NCI-H510A (cell line): Measurements from ENCODE around the gene MRPL27.

Experiments used
- DNase-seq: peaks from one replicate; lab custom pipeline; 2025; lab: John Stamatoyannopoulos, UW

The MRPL27 gene

DNA sequence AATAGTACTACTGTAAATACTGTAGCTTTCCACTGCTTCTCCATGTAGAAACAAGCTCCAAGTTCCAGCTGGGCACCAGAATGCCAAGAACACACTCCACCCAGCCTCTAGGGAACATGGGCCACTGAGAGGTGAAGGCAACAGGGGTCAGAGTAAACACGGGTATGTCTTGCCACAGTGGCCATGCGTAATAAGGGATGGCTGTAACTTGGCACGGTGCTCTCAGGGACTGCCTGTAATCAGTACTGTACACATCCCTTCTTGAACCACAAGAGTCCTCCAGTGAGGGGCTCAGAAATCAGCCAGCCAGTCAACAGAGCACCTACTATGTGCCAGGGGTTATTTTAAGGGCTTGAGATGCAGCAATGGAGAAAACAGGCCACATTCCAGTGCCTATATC lies 13.5 kb upstream of the MRPL27 start:
- DNase-seq, result no peak

DNA sequence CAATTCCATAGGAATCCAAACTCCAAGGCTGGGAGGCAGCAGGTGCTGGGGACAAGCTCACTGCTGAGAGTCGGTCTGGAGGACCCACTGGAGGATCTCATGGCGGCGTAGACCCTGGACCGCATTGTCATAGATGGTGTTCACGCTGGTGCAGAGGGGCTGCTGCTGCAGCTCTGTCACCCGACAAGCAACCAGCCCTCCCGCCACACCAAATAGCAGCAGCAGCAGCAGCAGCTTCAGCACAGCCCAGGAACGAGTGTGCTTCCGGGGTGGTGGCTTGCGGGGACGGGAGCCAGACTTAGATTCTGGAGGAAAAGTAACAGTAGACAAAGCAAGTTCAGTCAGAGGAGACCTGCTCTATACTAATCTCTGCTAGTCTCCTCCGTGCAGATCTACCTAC lies 9.9 kb upstream of the MRPL27 start:
- no peak for DNase-seq

DNA sequence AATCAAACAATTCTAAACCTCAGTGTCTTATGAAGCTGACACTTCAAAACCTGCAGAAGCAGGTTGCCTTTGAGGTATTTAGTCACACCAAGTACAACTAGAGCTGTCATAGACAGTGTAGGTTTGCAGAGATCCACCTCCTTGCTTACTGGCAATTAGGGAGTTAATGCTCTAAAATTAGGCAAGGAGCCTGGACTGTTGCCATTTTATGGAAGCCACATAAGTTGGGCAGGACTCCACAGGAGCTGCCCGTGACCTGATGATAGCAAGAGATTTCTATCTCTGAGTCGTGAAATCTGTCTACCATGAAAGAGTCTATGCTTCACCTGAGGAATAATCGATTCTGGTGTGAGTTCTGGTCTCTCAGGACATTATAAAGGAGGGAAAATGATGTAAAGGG lies 8.9 kb upstream of the MRPL27 start:
- no peak for DNase-seq

DNA sequence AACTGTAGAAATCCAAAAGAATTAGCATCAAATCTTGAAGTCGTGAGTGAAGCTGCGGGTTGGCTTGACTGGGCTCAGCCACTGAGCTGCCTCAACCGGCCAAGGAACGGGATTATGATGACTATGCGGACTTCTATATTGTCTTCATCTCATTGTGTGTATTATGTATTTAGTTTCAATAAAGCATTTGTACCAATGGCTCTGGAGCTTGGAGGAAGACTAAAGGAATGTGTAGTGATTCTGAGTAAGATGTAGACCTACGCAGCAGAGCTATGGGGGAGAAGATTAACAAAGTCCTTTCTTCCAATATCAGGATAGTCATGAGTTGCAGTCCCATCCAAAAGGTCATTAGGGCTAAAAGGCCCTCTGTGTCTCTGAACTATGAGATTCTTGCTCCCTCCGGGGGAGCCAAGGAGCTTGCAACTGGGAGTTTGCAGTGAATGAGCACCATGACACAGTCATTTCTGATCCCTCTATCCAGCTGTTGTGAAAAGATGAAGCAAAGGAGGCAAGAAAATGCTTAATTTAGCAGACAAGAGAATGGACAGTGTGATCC lies 8.4 kb upstream of the MRPL27 start:
- DNase-seq, result no peak

DNA sequence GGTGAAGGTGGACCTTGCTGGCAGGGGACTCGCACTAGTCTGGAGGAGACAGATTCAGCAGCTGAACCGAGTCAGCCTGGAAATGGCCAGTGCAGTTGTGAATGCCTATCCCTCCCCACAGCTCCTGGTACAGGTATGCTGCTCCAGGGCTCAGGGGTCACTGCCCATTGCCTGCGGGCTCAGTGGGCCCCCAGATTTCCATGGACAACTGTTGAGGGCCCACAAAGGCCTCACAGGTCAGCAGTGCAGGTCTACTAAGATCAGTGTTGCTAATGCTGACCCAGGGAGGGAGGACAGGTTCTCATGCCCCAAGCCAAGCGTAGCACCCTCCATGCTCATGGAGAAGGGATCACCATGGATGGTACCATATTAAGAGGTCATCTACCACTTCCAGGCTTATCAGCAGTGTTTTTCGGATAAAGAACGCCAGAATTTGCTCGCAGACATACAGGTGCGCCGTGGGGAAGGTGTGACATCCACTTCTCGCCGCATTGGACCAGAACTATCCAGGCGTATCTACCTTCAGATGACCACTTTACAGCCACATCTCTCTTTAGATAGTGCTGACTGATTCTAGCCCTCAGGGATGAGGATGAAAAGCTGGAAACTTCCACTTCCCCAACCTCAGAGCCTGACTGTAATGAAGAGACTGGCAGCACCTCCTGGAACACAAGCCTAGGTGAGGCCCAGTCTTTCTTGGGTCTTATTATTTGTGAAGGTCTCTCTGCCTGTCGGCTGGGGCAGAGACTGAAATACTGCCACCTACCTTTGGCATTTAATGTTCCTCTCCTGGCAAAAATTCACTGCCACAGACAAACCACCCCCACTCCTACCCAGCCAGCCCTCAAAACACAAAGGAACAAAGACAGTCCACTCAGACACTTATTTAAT lies 7.6 kb upstream of the MRPL27 start:
- no peak for DNase-seq

DNA sequence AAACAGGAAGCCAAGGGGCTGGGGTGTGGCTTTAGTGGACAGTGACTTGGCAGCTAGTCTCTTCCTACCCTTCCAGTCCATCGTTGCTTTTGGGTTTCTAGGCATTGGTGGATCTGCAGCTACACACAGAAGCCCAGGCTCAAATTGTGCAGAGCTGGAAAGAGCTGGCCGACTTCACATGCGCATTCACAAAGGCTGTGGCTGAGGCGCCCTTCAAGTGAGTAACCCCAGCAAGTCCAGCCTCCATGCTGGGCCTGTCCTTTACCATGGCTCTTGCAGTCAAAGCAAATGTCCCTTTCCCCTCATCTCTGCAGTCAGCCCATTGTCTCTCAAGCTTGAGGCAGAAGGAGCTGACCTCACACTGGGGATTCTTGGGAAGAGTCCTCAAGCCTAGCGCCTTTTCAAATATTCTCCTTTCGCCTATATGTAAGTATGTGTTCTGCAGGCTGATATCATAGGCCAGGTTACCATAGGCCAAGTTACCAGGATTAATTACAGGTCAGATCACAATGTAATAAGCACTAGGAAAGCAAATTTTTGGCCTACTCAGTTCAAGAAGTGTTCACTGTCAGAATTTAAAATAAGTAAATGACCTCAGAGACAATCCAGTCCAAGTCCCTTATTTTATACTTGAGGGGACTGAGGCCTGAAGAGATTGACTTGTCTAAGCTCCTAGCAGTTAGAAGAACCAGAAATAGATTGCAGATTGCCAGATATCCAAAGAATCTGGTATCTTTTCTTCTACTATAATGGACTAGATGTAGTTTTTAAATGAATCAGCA lies 6.6 kb upstream of the MRPL27 start:
- no peak for DNase-seq

DNA sequence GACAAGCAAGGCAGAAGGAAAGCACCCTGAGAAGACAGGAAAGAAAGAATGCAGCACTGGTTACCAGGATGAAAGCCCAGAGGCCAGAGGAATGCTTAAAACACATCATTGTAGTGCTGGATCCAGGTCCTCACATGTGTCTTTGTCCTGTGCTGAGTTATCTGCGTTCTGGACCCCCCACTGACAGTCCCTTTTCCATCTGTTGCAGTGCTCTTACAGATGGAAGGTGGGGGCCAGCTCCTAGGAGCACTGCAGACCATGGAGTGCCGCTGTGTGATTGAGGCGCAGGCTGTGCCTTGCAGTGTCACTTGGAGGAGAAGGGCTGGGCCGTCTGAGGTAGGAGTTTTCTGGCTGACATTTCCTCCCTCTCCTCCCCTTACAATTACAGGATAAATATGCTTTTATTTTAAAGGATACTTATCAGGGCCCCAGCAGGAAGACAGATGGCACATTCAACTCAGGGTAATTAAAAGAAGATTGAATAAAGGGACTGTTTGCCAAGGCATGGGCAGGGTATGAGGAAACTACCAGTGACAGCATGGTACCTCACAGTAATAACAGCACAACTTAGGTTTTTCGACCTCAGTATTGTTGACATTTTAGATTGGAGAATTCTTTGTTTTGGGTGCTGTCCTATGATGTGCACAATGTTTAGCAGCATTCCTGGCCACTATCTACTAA lies 3.0 kb upstream of the MRPL27 start:
- DNase-seq, result no peak

DNA sequence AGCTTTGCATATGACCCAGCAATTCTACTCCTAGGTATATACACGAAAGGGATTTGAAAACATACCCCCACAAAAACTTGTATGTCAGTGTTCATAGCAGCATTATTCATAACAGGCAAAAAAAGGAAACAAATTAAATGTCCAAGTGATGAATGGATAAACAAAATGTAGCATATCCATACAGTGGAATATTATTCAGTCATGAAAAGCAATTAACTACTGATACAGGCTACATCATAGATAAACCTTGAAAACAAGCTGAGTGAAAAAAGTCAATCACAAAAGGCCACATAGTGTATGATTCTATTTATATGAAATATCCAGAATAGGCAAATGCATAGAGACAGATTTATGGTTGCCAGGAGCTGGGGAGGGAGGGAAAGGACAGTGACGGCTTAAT lies 721 bp upstream of the MRPL27 start:
- DNase-seq, result no peak

DNA sequence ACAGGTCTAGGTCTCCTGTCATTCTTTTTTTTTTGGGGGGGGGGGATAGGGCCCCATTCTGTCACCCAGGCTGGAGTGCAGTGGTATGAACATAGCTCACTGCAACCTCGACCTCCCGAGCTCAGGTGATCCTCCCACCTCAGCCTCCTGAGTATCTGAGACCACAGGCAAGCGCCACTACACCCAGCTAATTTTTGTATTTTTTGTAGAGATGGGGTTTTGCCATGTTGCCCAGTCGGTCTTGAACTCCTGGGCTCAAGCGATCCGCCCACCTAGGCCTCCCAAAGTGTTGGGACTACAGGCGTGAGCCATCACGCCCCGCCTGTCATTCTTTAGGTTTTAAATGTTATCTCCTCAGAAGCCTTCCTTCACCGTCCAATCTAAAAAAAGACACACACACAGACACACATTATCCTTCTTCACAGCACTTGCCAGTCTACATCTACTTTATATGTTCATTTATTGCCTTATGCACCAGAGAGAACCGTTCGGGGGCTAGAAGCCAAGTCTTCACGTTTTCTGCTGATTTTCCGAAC lies 694 bp downstream of the MRPL27 start:
- no peak for DNase-seq

DNA sequence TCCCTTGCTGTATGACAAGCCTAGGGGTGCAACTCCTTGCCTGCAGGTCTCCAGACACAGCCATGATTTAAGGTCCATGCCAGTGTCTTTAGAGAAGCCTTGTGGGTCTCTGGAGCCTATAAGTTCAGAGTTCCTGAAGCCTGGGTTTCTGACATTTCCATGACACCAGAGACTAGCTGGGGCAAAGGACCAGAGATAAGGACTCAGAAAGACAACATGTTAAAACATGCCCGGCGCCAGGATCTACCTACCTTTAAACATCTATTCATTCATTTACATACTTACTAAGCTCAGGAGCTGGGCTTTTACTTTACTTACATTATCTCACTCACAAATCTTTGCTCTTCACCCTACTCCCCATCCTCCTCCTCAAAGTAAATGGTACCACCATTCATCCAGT lies 1.5 kb downstream of the MRPL27 start:
- no peak for DNase-seq

DNA sequence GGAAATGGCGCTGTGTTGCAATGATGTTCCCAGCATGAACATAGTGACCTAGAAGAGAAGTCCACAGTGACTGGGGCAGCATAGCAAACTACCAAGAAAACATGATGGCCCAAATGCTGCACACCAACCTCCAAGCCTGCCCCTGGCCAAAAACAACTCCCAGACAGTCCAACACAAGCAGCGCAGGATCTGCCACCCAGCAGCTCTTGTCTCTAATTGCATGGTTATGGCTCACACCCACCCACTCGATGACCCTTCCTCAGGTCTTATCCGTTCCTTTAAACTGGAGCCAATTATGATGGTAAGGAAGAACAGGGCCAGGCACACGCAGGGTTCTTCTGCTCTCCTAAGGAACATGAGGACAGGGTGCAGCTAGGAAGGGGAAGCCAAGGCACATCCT lies 2.9 kb downstream of the MRPL27 start:
- DNase-seq, result no peak

DNA sequence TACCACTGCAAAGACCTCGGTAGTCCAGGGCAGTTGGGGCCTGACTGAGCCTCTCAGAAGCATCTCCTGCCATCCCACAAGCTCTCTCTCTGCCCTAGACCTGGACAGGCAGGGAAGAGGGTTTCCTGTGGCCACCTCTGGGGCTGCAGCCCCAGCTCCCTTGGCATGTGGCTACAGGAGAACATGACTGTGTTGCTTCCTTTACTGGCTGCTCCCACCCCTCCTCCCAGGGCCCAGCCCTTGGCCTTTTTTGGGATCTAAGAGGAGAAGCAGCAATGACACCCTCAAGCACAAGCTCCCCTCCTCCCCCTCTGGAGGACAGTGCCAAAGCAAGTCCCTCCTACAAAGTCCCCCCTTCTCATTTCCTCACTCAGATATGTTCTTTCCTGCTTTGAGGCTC lies 5.6 kb downstream of the MRPL27 start:
- no peak for DNase-seq

DNA sequence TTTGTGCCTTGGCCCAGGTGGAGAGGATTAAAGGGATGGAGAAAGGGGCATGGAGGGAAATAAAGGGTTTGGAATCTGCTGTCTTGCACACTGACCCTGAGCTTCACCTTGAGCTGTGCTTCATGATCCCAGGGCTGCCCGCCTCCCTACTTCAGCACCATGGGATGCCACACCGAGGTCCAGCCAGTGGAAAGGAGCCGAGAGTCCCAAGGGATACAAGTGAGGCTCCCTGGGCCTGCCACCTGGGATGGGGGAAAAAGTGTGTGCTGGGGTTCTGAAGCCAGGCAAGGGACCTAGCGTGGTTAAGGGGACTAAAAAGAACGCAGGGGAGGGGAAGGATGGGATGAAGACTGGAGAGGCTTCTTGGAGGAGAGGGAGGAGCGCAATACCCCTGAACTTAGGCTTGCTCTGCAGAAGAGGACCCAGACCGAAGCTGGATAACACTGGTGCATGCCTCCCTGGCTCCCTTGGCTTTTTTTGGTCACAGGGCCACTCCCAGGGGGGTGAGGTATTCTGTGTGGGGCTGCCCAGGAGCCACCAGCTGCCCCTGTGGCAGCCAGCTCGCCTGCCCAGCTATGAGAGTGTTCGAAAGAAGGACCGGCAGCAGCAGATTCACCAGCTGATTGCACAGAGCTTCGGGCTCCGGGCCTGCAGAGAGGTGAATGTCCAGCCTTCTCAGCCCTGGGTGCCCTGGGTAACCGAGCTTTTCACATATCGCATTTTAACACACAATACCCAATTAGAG lies 7.2 kb downstream of the MRPL27 start:
- DNase-seq, result no peak

DNA sequence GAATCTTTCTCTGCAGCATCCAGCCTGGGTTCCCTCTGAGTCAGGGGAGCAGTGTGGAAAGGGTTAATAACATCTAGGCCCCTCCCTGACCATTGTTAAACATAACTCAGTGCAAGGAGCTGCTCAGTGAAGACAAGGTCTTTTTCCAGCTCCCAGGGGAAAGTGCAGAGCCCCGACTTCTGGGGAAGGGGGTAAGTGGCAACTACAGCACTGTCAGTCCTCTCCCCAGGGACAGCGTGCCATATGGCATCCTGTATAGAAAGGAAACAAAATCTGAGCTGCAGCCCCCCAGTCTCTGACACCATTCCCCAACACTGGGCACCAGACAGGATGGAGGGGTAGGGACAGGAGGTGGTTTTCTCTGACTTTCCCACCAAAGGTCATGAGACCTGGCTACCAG lies 7.8 kb downstream of the MRPL27 start:
- DNase-seq, result no peak

DNA sequence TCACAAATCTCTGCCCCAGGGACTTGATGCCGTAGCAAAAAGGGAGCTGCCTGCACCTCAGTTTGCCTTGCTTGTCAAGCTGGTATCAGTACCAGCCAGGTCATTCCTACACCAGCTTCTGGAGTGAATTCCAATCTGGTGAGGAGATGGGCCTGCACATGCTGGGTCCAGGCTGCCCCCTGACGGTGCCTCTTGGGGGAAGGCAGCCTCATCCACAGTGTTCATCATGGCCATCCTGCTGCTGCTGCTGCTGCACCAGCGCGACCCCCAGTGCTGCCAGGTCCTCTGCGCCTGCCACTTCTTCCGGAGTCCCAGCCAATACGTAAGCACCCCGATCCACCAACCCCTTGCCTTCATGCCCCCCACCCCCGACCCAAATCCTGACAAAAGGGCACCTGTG lies 8.3 kb downstream of the MRPL27 start:
- DNase-seq, result no peak

DNA sequence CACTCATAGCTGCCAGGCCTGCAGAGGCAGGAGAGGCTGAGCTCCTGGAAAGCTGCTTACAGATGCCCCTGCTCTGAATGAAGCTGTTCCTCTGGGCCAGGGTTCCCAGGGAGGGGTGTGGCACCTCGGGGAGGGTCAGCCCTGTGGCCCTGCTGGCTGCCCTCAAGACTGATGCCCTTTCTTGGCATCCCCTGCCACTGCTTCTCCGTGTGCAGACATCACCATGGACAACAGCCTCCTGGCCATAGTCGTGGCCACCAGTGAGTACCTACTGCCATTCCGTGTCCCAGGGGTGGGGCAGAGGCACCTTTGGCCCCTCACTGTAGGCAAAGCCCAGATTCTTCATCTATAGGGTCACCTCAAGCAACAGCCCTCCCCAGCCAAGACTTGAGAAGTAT lies 8.9 kb downstream of the MRPL27 start:
- no peak for DNase-seq

DNA sequence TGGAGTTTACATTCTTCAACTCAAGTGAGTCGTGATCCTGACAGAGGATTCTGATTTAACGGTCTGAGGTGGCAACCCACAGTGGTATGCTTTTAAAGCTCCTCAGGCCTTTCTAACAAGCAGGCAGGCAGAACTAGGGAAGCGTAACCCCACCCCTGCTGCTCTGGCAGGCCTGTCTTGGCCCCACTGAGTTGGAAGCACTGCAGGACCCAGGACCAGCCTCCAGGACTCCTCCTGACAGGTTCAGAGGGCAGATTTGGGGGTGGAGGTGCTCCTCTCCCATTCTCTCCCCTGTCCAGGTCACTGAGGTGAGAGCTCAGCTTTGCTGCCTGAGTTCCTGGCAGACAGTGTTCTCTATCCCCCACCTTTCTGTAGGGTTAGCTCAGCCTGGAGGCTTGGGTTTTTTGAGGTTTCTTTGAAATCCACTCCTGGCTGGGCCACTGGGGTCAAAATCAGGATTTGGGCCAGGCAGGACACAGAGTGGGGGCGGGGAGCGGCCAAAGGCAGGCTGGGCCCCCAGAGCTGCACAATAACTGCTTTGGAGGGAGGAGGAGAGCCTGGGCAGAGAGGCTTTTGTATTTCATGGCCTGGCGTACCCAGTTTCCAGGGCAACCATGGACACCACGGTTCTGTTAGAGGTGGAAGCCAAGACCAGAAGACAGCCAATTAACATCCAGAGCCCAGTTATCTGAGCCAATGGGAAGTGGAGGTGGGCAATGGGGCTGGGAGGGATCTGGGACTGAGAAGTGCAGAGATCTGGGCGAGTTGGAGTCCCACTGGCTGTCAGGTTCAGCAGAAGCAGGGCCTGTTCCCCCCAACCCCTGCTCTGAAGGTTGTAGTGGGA lies 9.5 kb downstream of the MRPL27 start:
- DNase-seq, result no peak

DNA sequence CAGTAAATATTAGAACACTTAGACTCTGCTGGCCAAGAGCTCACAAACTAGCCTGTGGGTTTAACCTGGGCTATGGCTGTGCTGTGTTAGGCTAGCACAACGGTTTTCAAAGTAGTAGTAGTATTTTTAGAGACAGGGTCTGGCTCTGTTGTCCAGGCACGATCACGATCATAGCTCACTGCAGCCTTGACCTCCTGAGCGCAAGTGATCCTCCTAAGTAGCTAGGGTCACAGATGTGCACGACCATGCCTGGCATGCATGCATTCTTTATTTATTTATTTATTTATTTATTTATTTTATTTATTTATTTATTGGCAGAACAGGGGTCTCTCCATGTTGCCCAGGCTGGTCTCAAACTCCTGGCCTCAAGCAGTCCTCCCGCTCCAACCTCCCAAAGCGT lies 10.3 kb downstream of the MRPL27 start:
- no peak for DNase-seq

DNA sequence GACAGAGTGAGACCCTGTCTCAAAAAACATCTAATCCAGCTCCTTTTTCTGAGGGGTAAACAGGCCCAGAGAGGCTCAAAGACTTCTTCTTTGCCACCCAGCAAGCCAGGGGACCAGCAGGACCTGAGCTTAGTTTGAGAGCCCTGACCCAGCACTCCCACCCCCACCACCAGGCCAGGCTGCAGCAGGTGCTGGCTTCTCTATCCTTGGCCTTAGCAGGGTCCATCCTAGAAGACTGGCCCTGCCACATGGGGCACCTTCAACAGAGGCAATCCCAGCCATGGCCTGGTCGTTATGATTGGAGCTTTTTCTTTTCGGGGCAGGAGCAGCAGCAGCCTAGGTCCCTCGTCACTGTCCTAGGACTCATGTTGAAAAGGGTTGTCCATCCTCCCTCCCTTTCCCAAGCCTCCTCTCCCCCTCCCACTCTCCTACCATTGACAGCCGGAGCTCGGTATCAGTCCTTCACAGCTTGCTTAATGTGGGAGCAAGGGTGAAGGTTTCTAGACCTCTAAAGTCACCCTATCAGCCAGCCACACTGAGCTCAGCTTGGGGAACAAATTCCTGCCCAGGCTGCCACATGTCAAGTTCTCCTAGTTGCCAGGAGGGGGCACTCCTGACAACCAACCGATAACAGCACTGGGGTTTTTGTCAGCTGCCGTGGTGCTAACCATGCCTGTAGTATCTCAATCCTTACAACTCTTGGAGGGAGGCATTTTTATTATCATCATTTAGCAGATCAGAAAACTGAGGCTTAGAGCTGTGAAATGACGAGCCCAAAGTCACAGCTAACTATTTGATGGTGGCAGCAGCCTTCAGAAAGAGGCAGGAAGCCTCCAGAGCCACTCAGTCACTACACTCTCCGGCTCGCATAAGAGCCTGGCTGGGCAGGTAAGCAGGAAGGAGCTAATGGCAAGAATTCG lies 11.2 kb downstream of the MRPL27 start:
- DNase-seq, result peak; percentile 13
